C4-2B (cell line): ENCODE measurements around the gene TNFAIP1.

Experiments used
- ZFX ChIP-seq: fragments of 450-650 bp; IDR thresholded peaks from 2 replicates; pipeline ENCODE4 v1.6.1; 2017
- TF ChIP-seq, protein P1 (sequence below): fragments of 450-650 bp; conservative IDR thresholded peaks from 2 replicates; pipeline ENCODE4 v1.5.1; 2017; ENCODE audit warnings: mild to moderate bottlenecking

GRCh38 chr17:28390141-28390540 is 54.6 kb downstream of the TNFAIP1 start:
- TF ChIP-seq, protein P1, sequence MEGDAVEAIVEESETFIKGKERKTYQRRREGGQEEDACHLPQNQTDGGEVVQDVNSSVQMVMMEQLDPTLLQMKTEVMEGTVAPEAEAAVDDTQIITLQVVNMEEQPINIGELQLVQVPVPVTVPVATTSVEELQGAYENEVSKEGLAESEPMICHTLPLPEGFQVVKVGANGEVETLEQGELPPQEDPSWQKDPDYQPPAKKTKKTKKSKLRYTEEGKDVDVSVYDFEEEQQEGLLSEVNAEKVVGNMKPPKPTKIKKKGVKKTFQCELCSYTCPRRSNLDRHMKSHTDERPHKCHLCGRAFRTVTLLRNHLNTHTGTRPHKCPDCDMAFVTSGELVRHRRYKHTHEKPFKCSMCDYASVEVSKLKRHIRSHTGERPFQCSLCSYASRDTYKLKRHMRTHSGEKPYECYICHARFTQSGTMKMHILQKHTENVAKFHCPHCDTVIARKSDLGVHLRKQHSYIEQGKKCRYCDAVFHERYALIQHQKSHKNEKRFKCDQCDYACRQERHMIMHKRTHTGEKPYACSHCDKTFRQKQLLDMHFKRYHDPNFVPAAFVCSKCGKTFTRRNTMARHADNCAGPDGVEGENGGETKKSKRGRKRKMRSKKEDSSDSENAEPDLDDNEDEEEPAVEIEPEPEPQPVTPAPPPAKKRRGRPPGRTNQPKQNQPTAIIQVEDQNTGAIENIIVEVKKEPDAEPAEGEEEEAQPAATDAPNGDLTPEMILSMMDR: no peak
- no peak for TF ChIP-seq ZFX
